ENCODE data around the gene RANGRF. TPM values are rescaled to one million over a fixed set of nuclear protein-coding genes. Genes with fewer than 3 reads are reported as not detected.

Gene RANGRF
- total and polyA plus RNA-seq, 2 donors (not counting 1 experiment from before 2014, with no cell fraction given), result 48.8 to 83.2 TPM

DNA sequence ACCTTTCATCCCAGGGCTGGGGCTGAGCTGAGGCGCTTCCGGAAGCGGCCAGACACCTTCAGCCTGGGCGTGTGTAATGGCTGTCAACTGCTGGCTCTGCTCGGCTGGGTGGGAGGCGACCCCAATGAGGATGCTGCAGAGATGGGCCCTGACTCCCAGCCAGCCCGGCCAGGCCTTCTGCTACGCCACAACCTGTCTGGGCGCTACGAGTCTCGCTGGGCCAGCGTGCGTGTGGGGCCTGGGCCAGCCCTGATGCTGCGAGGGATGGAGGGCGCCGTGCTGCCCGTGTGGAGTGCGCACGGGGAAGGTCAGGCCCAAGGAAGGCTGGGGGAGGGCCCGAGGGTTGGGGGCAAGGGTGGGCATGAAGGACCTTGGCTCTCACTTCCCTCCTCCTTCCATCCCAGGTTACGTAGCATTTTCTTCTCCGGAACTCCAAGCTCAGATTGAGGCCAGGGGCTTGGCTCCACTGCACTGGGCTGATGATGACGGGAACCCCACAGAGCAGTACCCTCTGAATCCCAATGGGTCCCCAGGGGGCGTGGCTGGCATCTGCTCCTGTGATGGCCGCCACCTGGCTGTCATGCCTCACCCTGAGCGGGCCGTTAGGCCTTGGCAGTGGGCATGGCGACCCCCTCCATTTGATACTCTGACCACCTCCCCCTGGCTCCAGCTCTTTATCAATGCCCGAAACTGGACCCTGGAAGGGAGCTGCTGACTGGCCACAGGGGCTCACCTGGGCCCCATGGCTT, 19.7 kb upstream of the RANGRF start:
- Histone ChIP-seq H2AFZ (ENCODE audit: insufficient read depth, low read depth, low read length, poor library complexity, severe bottlenecking) (no peak overlapping the region), H3K36me3 (replicated peaks in 1 of 2; ENCODE audit: control extremely low read depth in 1 of 2, control insufficient read depth in 1 of 2, extremely low read depth in 1 of 2, insufficient read depth in 2 of 2, low read length in 1 of 2) (peaks cover 0 to 54% of the 10 kb centered on the region in 2 experiments), H3K9me3 (ENCODE audit: control extremely low read depth in 1 of 3, control insufficient read depth in 2 of 3, insufficient read depth in 1 of 3, low read length in 2 of 3) (no peaks in the 10 kb centered on the region), H3K27ac (ENCODE audit: low read length in 2 of 2) (no peak overlapping the region), H3K9ac (ENCODE audit: low read length) (no peak overlapping the region), H3K27me3 (replicated peaks in 1 of 4; ENCODE audit: control extremely low read depth in 1 of 4, control insufficient read depth in 3 of 4, insufficient read depth in 4 of 4, low read length in 3 of 4) (no peaks in the 10 kb centered on the region), H4K20me1 (ENCODE audit: control insufficient read depth, insufficient read depth, low read length, poor library complexity, severe bottlenecking) (no peaks in the 10 kb centered on the region), H3K4me1 (ENCODE audit: control insufficient read depth in 2 of 2, insufficient read depth in 2 of 2, low read length in 2 of 2) (no peaks in the 10 kb centered on the region), H3K4me2 (replicated peaks; ENCODE audit: low read depth, low read length, poor library complexity, severe bottlenecking) (no peak overlapping the region), H3K79me2 (ENCODE audit: control insufficient read depth, insufficient read depth, low read length) (no peaks in the 10 kb centered on the region), H3K4me3 (ENCODE audit: control extremely low read depth in 1 of 5, extremely low read depth in 1 of 5, insufficient read depth in 1 of 5, low read depth in 2 of 5, low read length in 4 of 5) (no peak overlapping the region)
- no peaks in the 10 kb centered on the region for H3K4me1 Mint-ChIP-seq
- ATAC-seq (ENCODE audit: low read depth), result no peak
- no peaks in the 10 kb centered on the region for H3K27me3 Mint-ChIP-seq
- WGBS (ENCODE audit: insufficient coverage), result 96% methylated on average over 22 of the region's 29 CpGs
- intact Hi-C loops (cut with micrococcal nuclease), result no loop called here
- TF ChIP-seq, protein P1, sequence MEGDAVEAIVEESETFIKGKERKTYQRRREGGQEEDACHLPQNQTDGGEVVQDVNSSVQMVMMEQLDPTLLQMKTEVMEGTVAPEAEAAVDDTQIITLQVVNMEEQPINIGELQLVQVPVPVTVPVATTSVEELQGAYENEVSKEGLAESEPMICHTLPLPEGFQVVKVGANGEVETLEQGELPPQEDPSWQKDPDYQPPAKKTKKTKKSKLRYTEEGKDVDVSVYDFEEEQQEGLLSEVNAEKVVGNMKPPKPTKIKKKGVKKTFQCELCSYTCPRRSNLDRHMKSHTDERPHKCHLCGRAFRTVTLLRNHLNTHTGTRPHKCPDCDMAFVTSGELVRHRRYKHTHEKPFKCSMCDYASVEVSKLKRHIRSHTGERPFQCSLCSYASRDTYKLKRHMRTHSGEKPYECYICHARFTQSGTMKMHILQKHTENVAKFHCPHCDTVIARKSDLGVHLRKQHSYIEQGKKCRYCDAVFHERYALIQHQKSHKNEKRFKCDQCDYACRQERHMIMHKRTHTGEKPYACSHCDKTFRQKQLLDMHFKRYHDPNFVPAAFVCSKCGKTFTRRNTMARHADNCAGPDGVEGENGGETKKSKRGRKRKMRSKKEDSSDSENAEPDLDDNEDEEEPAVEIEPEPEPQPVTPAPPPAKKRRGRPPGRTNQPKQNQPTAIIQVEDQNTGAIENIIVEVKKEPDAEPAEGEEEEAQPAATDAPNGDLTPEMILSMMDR (IDR thresholded peaks at IDR 0.05), result no peak
- no peak for TF ChIP-seq EZH2 (IDR thresholded peaks at IDR 0.05; ENCODE audit: borderline replicate concordance, insufficient read depth, low read depth, low read length, poor library complexity, severe bottlenecking)
- no peak overlapping the region for H3K4me3 Mint-ChIP-seq
- DNase-seq, result no peak
- POLR2A ChIA-PET, result no interaction called here
- CTCF ChIA-PET, result no interaction called here
- H3K27ac Mint-ChIP-seq, result no peak overlapping the region
- H3K9me3 Mint-ChIP-seq (ENCODE audit: insufficient read depth), result no peaks in the 10 kb centered on the region

DNA sequence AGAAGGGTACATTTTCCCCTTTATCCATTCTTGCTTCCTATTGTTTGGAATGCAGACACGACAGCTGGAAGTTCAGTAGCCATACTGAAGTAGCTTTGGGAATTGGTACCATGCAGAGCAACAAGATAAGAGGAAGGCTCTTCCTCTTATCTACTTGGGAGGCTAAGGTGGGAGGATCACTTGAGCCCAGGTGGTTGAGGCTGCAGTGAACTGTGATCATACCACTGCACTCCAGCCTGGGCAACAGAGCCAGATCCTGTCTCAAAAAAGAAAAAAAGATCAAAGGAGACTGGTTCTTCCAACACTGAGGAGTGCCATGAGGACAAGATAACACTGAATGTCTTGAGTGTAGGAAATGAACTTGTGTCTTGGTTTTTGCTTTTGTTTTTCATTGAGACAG, 16.0 kb upstream of the RANGRF start:
- H3K79me2 ChIP-seq (ENCODE audit: control insufficient read depth, insufficient read depth, low read length), result no peaks in the 10 kb centered on the region
- ATAC-seq (ENCODE audit: low read depth), result no peak
- H3K9me3 Mint-ChIP-seq (ENCODE audit: insufficient read depth), result no peaks in the 10 kb centered on the region
- TF ChIP-seq, protein P1 (IDR thresholded peaks at IDR 0.05), result no peak
- TF ChIP-seq EZH2 (IDR thresholded peaks at IDR 0.05; ENCODE audit: borderline replicate concordance, insufficient read depth, low read depth, low read length, poor library complexity, severe bottlenecking), result no peak
- no peak overlapping the region for H3K4me3 ChIP-seq (ENCODE audit: control extremely low read depth in 1 of 5, extremely low read depth in 1 of 5, insufficient read depth in 1 of 5, low read depth in 2 of 5, low read length in 4 of 5)
- no peaks in the 10 kb centered on the region for H3K27me3 ChIP-seq (replicated peaks in 1 of 4; ENCODE audit: control extremely low read depth in 1 of 4, control insufficient read depth in 3 of 4, insufficient read depth in 4 of 4, low read length in 3 of 4)
- no peak overlapping the region for H3K4me3 Mint-ChIP-seq
- CTCF ChIA-PET, result no interaction called here
- no peaks in the 10 kb centered on the region for H3K9me3 ChIP-seq (ENCODE audit: control extremely low read depth in 1 of 3, control insufficient read depth in 2 of 3, insufficient read depth in 1 of 3, low read length in 2 of 3)
- intact Hi-C loops (cut with micrococcal nuclease), result no loop called here
- DNase-seq, result no peak
- H3K4me1 Mint-ChIP-seq, result no peaks in the 10 kb centered on the region
- no peak overlapping the region for H3K4me2 ChIP-seq (replicated peaks; ENCODE audit: low read depth, low read length, poor library complexity, severe bottlenecking)
- no peak overlapping the region for H3K27ac Mint-ChIP-seq
- no peak overlapping the region for H2AFZ ChIP-seq (ENCODE audit: insufficient read depth, low read depth, low read length, poor library complexity, severe bottlenecking)
- no peaks in the 10 kb centered on the region for H3K27me3 Mint-ChIP-seq
- H3K9ac ChIP-seq (ENCODE audit: low read length), result no peak overlapping the region
- peaks cover 0 to 18% of the 10 kb centered on the region in 2 experiments for H3K36me3 ChIP-seq (replicated peaks in 1 of 2; ENCODE audit: control extremely low read depth in 1 of 2, control insufficient read depth in 1 of 2, extremely low read depth in 1 of 2, insufficient read depth in 2 of 2, low read length in 1 of 2)
- no peak overlapping the region for H3K27ac ChIP-seq (ENCODE audit: low read length in 2 of 2)
- no CpG with 5 or more reads among the region's 1 CpG for WGBS (ENCODE audit: insufficient coverage)
- H3K4me1 ChIP-seq (ENCODE audit: control insufficient read depth in 2 of 2, insufficient read depth in 2 of 2, low read length in 2 of 2), result no peaks in the 10 kb centered on the region
- POLR2A ChIA-PET, result interaction anchor here (0.6 kb wide), 1 partner anchor 13 kb away, joined by 4 read pairs; no protein-coding TSS in a partner anchor
- no peaks in the 10 kb centered on the region for H4K20me1 ChIP-seq (ENCODE audit: control insufficient read depth, insufficient read depth, low read length, poor library complexity, severe bottlenecking)

Data from B cell (primary cell).